Natural killer cell (primary cell): ENCODE data around the gene DUSP7. TPM values are rescaled to one million over a fixed set of nuclear protein-coding genes. Genes with fewer than 3 reads are reported as not detected.

Source experiments
- ATAC-seq, 3 donors: fragments of 150-1000 bp in 2 of 3; fragments of 200-7000 bp in 1 of 3; cut with Tn5 transposase; 1 replicate in 1 of 3; 2 replicates in 2 of 3; pipeline ENCODE4 v1.10.0; 2021; ENCODE audit warnings: mild to moderate bottlenecking in 2 of 3, moderate library complexity in 2 of 3
- DNase-seq, 2 donors: peaks; one replicate each; pipeline versions ENCODE4 v3.0.0 to v3.0.0-alpha.2; 2013 to 2021; ENCODE audit warnings: mixed read lengths in 1 of 2
- H3K27ac ChIP-seq: one replicate; pipeline ENCODE4 v1.5.1; 2013; ENCODE audit warnings: mild to moderate bottlenecking, low read length
- H3K27me3 ChIP-seq: one replicate; pipeline ENCODE4 v1.6.1; 2013; ENCODE audit warnings: low read length; ENCODE audit not compliant: control insufficient read depth, insufficient read depth
- H3K36me3 ChIP-seq: one replicate; pipeline ENCODE4 v1.6.1; 2013; ENCODE audit warnings: low read length; ENCODE audit not compliant: control insufficient read depth, insufficient read depth
- H3K4me1 ChIP-seq: one replicate; pipeline ENCODE4 v1.6.1; 2013; ENCODE audit warnings: low read length; ENCODE audit not compliant: control insufficient read depth, insufficient read depth
- H3K4me3 ChIP-seq: one replicate; pipeline ENCODE4 v1.5.1; 2013; ENCODE audit warnings: low read length
- H3K9me3 ChIP-seq: one replicate; pipeline ENCODE4 v1.6.1; 2013; ENCODE audit warnings: low read length; ENCODE audit not compliant: control insufficient read depth, insufficient read depth
- H3K27ac Mint-ChIP-seq, 2 donors: one replicate each; pipeline ENCODE4 v1.8.0; 2022; ENCODE audit warnings: mild to moderate bottlenecking in 2 of 2, mixed read lengths in 2 of 2, moderate library complexity in 1 of 2
- H3K27me3 Mint-ChIP-seq, 2 donors: one replicate each; pipeline ENCODE4 v1.8.0; 2022; ENCODE audit warnings: low read depth in 2 of 2, mixed read lengths in 2 of 2
- H3K36me3 Mint-ChIP-seq: one replicate; pipeline ENCODE4 v1.8.0; 2022; ENCODE audit warnings: mixed read lengths
- H3K4me1 Mint-ChIP-seq, 2 donors: one replicate each; pipeline ENCODE4 v1.8.0; 2022; ENCODE audit warnings: mixed read lengths in 2 of 2
- H3K4me3 Mint-ChIP-seq: one replicate; pipeline ENCODE4 v1.8.0; 2022; ENCODE audit warnings: mild to moderate bottlenecking, moderate library complexity, mixed read lengths
- H3K9me3 Mint-ChIP-seq, 2 donors: one replicate each; pipeline ENCODE4 v1.8.0; 2022; ENCODE audit warnings: mixed read lengths in 2 of 2
- CTCF ChIP-seq: fragments of 200-600 bp; IDR thresholded peaks from one replicate; pipeline ENCODE4 v1.8.0; 2022; ENCODE audit warnings: antibody characterized with exemption
- WGBS: methylation state at CpG from one replicate; pipeline ENCODE4 v1.1.7; 2013; ENCODE audit warnings: missing lambda C conversion rate; ENCODE audit not compliant: insufficient coverage; 5-methylcytosine and 5-hydroxymethylcytosine counted together
- intact Hi-C: fragments of 100-400 bp; cut with micrococcal nuclease; formaldehyde crosslinking; loops from one replicate; pipeline ENCODE4 v1.14.2; 2022
- total RNA-seq, 4 donors: library from RNA; stranded (reverse); fragments of 120-200 nt in 1 of 4; gene quantifications; one replicate each; pipeline versions ENCODE4 v1.2.3 to v1.2.4, GENCODE V29; 2013 to 2022

DUSP7 gene
- total RNA-seq, 3 donors from 2014 or later (not counting 1 experiment from before 2014, with no cell fraction given) = 8.7 to 17.4 (median 11.6) TPM

GRCh38 chr3:52069135-52069534, 12.8 kb upstream of the DUSP7 start:
- Mint-ChIP-seq H3K4me3 (no peak overlapping the region), H3K36me3 (no peaks in the 10 kb centered on the region), H3K9me3 (no peaks in the 10 kb centered on the region), H3K27me3 (no peaks in the 10 kb centered on the region), H3K27ac (peak overlapping the region in 1 of 2 donors; percentile 33), H3K4me1 (peaks cover 11 to 13% of the 10 kb centered on the region in 2 donors)
- TF ChIP-seq CTCF = no peak
- no peaks in the 10 kb centered on the region for H3K27me3 ChIP-seq
- no peak for DNase-seq
- no peak overlapping the region for H3K4me3 ChIP-seq
- H3K27ac ChIP-seq = no peak overlapping the region
- WGBS = 99% methylated on average over 4 of the region's 5 CpGs
- intact Hi-C loops = no loop called here
- H3K4me1 ChIP-seq = peaks cover 31% of the 10 kb centered on the region
- no peak for ATAC-seq
- no peaks in the 10 kb centered on the region for H3K36me3 ChIP-seq
- no peaks in the 10 kb centered on the region for H3K9me3 ChIP-seq

- Histone ChIP-seq H3K9me3 (no peaks in the 10 kb centered on the region), H3K27ac (no peak overlapping the region), H3K36me3 (no peaks in the 10 kb centered on the region), H3K4me3 (no peak overlapping the region), H3K27me3 (no peaks in the 10 kb centered on the region), H3K4me1 (peaks cover 31% of the 10 kb centered on the region)
- ATAC-seq (no peak), DNase-seq (no peak)
- H3K9me3 Mint-ChIP-seq = no peaks in the 10 kb centered on the region
- TF ChIP-seq CTCF = no peak
- H3K27ac Mint-ChIP-seq = peak overlapping the region in 1 of 2 donors; percentile 33
- 97% methylated on average over 12 of the region's 12 CpGs for WGBS
- no peak overlapping the region for H3K4me3 Mint-ChIP-seq
- H3K36me3 Mint-ChIP-seq = no peaks in the 10 kb centered on the region
- intact Hi-C loops = no loop called here
- peaks cover 11 to 13% of the 10 kb centered on the region in 2 donors for H3K4me1 Mint-ChIP-seq
- H3K27me3 Mint-ChIP-seq = no peaks in the 10 kb centered on the region
Measured at GRCh38 chr3:52068730-52069129, 12.4 kb upstream of the DUSP7 start.

- H3K36me3 ChIP-seq = no peaks in the 10 kb centered on the region
- H3K27me3 Mint-ChIP-seq = no peaks in the 10 kb centered on the region
- intact Hi-C loops = no loop called here
- H3K9me3 Mint-ChIP-seq = no peaks in the 10 kb centered on the region
- no peak for DNase-seq
- ATAC-seq = no peak
- no peaks in the 10 kb centered on the region for H3K27me3 ChIP-seq
- H3K27ac Mint-ChIP-seq = no peak overlapping the region
- peaks cover 11 to 13% of the 10 kb centered on the region in 2 donors for H3K4me1 Mint-ChIP-seq
- TF ChIP-seq CTCF = no peak
- H3K36me3 Mint-ChIP-seq = no peaks in the 10 kb centered on the region
- WGBS = 95% methylated on average over 12 of the region's 12 CpGs
- H3K4me3 Mint-ChIP-seq = no peak overlapping the region
- peaks cover 31% of the 10 kb centered on the region for H3K4me1 ChIP-seq
- H3K9me3 ChIP-seq = no peaks in the 10 kb centered on the region
- H3K4me3 ChIP-seq = no peak overlapping the region
- no peak overlapping the region for H3K27ac ChIP-seq
Measured at GRCh38 chr3:52068055-52068571, 11.7 kb upstream of the DUSP7 start.

- Mint-ChIP-seq H3K9me3 (no peaks in the 10 kb centered on the region), H3K36me3 (no peaks in the 10 kb centered on the region), H3K4me1 (peaks cover 11 to 13% of the 10 kb centered on the region in 2 donors), H3K4me3 (no peak overlapping the region), H3K27ac (no peak overlapping the region), H3K27me3 (no peaks in the 10 kb centered on the region)
- Histone ChIP-seq H3K9me3 (no peaks in the 10 kb centered on the region), H3K27me3 (no peaks in the 10 kb centered on the region), H3K36me3 (no peaks in the 10 kb centered on the region), H3K4me3 (no peak overlapping the region), H3K27ac (no peak overlapping the region), H3K4me1 (peaks cover 31% of the 10 kb centered on the region)
- DNase-seq = no peak
- ATAC-seq = no peak
- WGBS = 82% methylated on average over 4 of the region's 4 CpGs
- TF ChIP-seq CTCF = no peak
- intact Hi-C loops = no loop called here
Measured at GRCh38 chr3:52067526-52067925, 11.2 kb upstream of the DUSP7 start.
